ENCODE measurements around the gene DHCR24. TPM values are rescaled to one million over a fixed set of nuclear protein-coding genes. Genes with fewer than 3 reads are reported as not detected.

DHCR24 gene
- polyA plus RNA-seq, 1 experiment, result 60.5 TPM

DNA sequence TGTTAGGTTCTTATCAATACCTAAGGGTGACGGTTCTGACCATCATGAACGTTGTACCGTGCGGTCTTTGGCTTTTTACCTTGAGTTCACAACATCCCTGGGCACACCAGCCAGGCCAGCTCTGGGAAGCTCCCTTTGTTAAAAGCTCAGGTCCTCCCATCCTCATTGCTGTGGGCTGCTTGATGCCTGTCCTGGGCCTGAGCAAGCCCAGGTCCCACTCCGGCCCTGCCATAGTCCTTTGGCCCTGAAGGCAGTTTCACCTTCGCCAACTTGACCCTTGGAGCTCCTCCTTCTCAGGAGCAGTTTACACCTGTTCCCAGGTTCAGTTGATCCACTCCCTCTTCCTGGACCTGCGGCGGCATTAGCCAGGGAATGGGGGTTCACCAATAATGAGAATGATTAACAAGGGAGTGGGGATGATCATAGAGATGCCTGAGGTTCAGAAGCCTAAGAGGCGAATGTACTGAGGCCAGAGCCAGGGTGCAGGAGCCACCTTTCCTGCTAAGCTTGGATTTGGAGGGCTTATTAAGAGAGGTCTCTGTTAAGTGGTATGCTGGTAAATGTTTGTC lies 40.2 kb downstream of the DHCR24 start:
- no peaks in the 10 kb centered on the region for H3K27me3 ChIP-seq (ENCODE audit: control insufficient read depth, insufficient read depth, low read length)
- no peak for DNase-seq (ENCODE audit: low read depth, low spot score)
- no peak overlapping the region for H3K27ac ChIP-seq (ENCODE audit: low read depth, low read length)
- no peak overlapping the region for H3K4me3 ChIP-seq (ENCODE audit: low read depth, low read length)
- POLR2A ChIA-PET, result no interaction called here
- TF ChIP-seq, protein P1, sequence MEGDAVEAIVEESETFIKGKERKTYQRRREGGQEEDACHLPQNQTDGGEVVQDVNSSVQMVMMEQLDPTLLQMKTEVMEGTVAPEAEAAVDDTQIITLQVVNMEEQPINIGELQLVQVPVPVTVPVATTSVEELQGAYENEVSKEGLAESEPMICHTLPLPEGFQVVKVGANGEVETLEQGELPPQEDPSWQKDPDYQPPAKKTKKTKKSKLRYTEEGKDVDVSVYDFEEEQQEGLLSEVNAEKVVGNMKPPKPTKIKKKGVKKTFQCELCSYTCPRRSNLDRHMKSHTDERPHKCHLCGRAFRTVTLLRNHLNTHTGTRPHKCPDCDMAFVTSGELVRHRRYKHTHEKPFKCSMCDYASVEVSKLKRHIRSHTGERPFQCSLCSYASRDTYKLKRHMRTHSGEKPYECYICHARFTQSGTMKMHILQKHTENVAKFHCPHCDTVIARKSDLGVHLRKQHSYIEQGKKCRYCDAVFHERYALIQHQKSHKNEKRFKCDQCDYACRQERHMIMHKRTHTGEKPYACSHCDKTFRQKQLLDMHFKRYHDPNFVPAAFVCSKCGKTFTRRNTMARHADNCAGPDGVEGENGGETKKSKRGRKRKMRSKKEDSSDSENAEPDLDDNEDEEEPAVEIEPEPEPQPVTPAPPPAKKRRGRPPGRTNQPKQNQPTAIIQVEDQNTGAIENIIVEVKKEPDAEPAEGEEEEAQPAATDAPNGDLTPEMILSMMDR (IDR thresholded peaks at IDR 0.05; ENCODE audit: low read depth, low read length), result no peak
- CTCF ChIA-PET, result interaction anchor here (1.1 kb wide), 1 partner anchor 98 kb away, joined by 4 read pairs; no protein-coding TSS in a partner anchor
- H3K9me3 ChIP-seq (ENCODE audit: control insufficient read depth, insufficient read depth, low read length), result no peaks in the 10 kb centered on the region

DNA sequence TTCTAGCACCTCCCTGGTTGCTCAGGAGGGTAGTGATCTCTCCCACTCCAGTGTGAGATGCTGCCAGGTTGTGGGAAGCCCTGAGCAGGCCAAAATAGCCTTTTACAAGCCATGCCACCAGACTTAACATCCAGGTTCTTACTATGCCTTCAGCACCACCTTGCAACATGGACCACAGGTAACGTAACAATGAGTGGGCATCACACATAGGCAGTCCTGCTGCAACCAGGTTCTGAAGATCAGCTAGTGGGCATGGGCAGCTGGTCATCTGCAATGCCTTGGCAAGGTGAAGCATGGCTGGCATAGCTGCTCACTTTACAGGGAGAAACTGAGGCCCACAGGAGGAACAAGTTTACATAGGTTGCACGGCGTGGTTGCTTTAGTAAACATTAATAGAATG lies 40.7 kb downstream of the DHCR24 start:
- CTCF ChIA-PET, result no interaction called here
- POLR2A ChIA-PET, result no interaction called here
- Histone ChIP-seq H3K27ac (ENCODE audit: low read depth, low read length) (no peak overlapping the region), H3K27me3 (ENCODE audit: control insufficient read depth, insufficient read depth, low read length) (no peaks in the 10 kb centered on the region), H3K9me3 (ENCODE audit: control insufficient read depth, insufficient read depth, low read length) (no peaks in the 10 kb centered on the region), H3K4me3 (ENCODE audit: low read depth, low read length) (no peak overlapping the region)
- DNase-seq (ENCODE audit: low read depth, low spot score), result no peak
- TF ChIP-seq, protein P1 (IDR thresholded peaks at IDR 0.05; ENCODE audit: low read depth, low read length), result no peak

DNA sequence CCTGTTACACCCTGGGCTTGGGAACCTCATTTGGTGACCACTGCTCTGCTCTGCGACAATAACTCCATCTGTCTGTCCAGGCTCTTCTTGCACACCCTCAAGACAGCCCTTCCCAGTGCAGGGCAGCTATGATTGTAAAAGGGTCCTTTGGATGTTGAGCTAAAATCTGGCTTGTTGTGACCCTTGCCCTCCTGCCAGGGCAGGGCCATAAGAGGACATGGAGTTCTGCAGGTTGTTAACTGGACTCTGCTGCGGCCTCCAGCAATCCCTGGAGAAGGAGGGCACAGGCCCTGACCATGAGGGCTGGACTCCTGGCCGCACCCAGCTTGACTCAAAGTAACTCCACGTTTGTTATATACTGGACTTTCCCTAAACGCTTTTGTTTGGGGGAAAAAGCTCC lies 41.2 kb downstream of the DHCR24 start:
- POLR2A ChIA-PET, result no interaction called here
- TF ChIP-seq, protein P1 (IDR thresholded peaks at IDR 0.05; ENCODE audit: low read depth, low read length), result no peak
- Histone ChIP-seq H3K27me3 (ENCODE audit: control insufficient read depth, insufficient read depth, low read length) (no peaks in the 10 kb centered on the region), H3K9me3 (ENCODE audit: control insufficient read depth, insufficient read depth, low read length) (no peaks in the 10 kb centered on the region), H3K27ac (ENCODE audit: low read depth, low read length) (no peak overlapping the region), H3K4me3 (ENCODE audit: low read depth, low read length) (no peak overlapping the region)
- CTCF ChIA-PET, result no interaction called here
- no peak for DNase-seq (ENCODE audit: low read depth, low spot score)

- TF ChIP-seq, protein P1 (IDR thresholded peaks at IDR 0.05; ENCODE audit: low read depth, low read length), result no peak
- ChIA-PET POLR2A (no interaction called here), CTCF (no interaction called here)
- H3K9me3 ChIP-seq (ENCODE audit: control insufficient read depth, insufficient read depth, low read length), result no peaks in the 10 kb centered on the region
- no peak overlapping the region for H3K4me3 ChIP-seq (ENCODE audit: low read depth, low read length)
- H3K27me3 ChIP-seq (ENCODE audit: control insufficient read depth, insufficient read depth, low read length), result no peaks in the 10 kb centered on the region
- no peak overlapping the region for H3K27ac ChIP-seq (ENCODE audit: low read depth, low read length)
- no peak for DNase-seq (ENCODE audit: low read depth, low spot score)
Observed at GRCh38 chr1:54844564-54844963, 42.4 kb downstream of the DHCR24 start.

DNA sequence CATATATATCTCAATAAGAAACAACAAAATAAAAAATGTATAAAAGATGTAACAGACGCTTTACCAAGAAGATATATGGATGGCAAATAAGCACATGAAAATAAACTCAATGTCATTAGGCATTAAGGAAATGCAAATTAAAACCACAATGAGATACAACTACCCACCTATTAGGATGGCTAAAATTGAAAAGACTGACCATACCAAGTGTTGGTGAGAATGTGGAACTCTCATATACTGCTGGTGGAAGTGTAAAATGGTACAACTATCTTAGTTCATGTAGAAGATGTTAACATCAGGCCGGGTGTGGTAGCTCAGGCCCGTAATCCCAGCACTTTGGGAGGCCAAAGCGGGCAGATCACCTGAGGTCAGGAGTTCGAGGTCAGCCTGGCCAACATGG lies 43.5 kb downstream of the DHCR24 start:
- ChIA-PET POLR2A (no interaction called here), CTCF (no interaction called here)
- no peaks in the 10 kb centered on the region for H3K9me3 ChIP-seq (ENCODE audit: control insufficient read depth, insufficient read depth, low read length)
- no peaks in the 10 kb centered on the region for H3K27me3 ChIP-seq (ENCODE audit: control insufficient read depth, insufficient read depth, low read length)
- no peak for DNase-seq (ENCODE audit: low read depth, low spot score)
- TF ChIP-seq, protein P1 (IDR thresholded peaks at IDR 0.05; ENCODE audit: low read depth, low read length), result no peak
- H3K4me3 ChIP-seq (ENCODE audit: low read depth, low read length), result no peak overlapping the region
- H3K27ac ChIP-seq (ENCODE audit: low read depth, low read length), result no peak overlapping the region

All from AG04450 (cell line).